HL-60/S4 treated with retinoic acid at 250 ng/mL for 4 days and 3 days (cell line): ENCODE results near the gene CSHL1.

ENCODE experiments used
- in situ Hi-C: fragments of 300-500 bp; cut with MboI; formaldehyde crosslinking; loops from 2 replicates; pipeline ENCODE4 v1.7.0; 2022; ENCODE audit warnings: low sequenced_read_pairs

CSHL1 gene

GRCh38 chr17:63911041-63911635 lies at the start of gene CSHL1:
TSS of gene CSHL1 (minus strand) at chr17:63911258. CDS start at chr17:63911196, 62 bp downstream.
- in situ Hi-C loops, result loop anchor here (25.0 kb wide), 1 partner anchor 376 kb away; no protein-coding TSS in a partner anchor

DNA sequence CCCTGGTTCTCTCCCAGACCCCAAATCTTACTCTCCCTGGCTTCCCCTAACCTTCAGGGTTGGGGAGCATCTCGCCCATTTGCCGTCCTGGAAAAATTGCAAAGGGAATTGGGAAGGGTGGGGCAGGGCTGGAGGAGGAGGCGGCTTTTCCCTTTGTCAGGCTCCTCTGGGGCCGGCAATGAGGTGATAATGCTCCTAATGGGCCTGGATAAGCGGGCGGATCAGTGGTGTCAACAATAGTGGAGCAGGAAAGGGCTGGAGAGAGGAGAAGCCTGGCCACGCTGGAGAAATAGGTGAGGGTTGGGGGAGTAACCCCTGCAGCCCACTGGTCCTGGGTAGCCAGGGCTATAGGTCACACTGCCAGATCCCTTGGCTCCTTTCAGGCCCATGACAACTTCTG lies 49.4 kb upstream of the CSHL1 start:
- in situ Hi-C loops, result no loop called here

DNA sequence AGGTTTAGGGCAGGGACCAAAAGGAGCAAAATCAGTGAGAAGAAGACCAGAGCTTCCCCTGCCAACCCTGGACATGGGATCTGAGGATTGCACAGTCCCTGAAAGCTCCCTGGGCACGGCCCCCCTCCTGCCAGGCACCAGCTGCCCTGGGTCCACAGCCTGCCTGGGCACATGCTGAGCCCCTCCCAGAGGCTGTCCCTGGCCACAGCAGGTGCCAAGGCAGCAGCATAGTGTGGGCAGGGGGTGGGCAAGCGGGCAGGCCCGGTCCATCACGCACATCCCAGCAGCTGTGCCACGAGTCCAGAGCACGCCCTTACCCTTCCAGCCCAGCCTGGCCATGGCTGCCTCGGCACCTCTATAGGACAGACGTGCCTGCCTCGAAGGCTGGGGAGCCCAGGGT lies 48.9 kb upstream of the CSHL1 start:
- in situ Hi-C loops, result no loop called here

GRCh38 chr17:63956296-63956920 lies 45.4 kb upstream of the CSHL1 start:
- in situ Hi-C loops, result no loop called here

- in situ Hi-C loops, result no loop called here
Observed at GRCh38 chr17:63955791-63956190, 44.7 kb upstream of the CSHL1 start.

DNA sequence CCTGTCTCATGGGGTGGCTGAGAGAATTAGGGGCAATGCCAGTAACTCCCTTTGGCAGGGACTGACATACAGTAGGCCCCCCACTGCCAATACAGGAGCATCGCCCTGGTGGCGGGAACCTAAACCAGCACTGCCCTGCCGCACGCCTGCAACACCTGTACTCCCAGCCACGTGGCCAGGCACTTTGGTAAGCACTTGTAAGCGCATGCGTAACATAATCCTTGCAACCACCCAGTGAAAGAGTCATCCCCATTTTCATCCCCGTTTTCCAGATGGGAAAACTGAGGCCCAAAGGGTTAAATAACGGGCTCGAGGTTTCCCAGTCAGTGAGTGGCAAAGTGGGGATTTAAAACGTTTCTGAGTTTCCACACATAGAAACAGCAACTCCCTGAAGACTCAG lies 44.2 kb upstream of the CSHL1 start:
- in situ Hi-C loops, result no loop called here

- in situ Hi-C loops, result no loop called here
Observed at GRCh38 chr17:63954402-63955063, 43.5 kb upstream of the CSHL1 start.

GRCh38 chr17:63950940-63951907 lies 40.2 kb upstream of the CSHL1 start:
- in situ Hi-C loops, result no loop called here

- in situ Hi-C loops, result no loop called here
Observed at GRCh38 chr17:63949576-63950250, 38.7 kb upstream of the CSHL1 start.

GRCh38 chr17:63948521-63948920 lies 37.5 kb upstream of the CSHL1 start:
- in situ Hi-C loops, result no loop called here

DNA sequence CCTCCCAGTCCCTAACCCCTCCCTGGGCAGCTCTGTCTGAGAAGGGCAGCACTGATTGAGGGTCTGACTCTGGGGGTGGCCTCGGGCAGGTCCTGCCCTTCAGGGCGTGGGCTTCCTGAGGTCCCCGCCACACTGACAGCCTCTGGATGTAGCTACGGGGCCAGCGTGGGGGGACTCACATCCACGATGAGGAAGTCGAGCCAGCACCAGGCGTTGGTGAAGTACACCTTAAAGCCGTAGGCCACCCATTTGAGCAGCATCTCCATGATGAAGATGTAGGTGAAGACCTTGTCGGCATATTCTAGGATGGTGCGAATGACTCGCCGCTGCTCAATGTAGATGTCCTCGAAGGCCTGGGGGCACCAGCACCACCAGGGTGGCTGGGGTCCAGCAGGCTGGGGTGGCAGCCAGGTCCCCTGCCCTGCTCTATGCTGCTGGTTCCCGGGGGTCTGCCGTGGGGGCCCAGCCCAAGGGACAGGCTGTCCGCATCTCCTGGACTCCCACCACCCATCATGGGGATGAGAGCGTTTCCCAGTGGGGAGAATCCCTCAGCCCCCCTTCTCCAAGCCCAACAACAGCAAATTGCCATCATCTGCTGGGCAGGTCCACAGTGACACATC lies 36.8 kb upstream of the CSHL1 start:
- in situ Hi-C loops, result no loop called here

DNA sequence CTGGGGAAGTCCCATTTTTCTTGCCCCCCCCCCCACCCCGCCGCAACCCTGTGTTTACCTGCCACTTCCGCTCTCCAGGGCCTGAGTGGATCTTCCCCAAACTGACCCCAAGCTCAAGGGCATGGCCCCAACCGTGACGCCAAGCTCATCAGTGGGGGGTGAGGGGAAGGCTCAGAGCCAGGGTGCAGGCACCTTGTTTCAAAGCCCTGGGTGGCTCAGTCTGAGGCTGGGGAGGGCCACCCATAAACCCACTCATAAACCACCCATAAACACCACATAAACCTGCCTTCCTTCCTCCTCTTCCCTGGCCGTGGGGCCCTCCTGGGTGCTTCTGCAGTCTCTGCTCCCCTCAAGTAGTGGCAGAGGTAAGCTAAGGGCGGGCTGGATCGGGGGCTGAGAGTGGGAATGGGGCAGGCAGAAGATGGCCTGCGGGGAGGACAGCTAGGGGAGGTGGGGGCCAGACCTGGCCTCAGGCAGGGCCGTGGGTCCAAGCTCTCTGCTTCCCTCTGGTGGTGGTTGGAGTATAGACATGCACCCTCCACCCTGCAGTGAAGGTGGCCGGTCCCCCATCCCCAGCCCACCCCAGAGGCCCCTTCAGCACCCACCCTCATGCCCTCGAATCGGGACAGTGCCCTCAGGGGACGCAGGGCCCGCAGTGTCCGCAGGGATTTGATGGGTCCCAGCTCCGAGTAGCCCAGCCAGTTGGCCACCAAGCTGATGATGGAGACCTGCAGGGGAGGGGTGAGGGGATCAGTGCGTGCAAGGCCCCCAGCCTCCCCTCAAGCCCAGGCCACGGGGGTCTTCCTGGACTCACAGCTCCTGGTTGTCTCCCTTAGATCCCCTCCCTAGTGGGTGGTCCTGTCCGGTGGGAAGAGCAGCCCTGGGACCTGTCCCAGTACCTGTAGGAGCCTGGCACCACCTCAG lies 35.6 kb upstream of the CSHL1 start:
- in situ Hi-C loops, result no loop called here

GRCh38 chr17:63945784-63946439 lies 34.9 kb upstream of the CSHL1 start:
- in situ Hi-C loops, result no loop called here

- in situ Hi-C loops, result no loop called here
Observed at GRCh38 chr17:63944736-63945499, 33.9 kb upstream of the CSHL1 start.

DNA sequence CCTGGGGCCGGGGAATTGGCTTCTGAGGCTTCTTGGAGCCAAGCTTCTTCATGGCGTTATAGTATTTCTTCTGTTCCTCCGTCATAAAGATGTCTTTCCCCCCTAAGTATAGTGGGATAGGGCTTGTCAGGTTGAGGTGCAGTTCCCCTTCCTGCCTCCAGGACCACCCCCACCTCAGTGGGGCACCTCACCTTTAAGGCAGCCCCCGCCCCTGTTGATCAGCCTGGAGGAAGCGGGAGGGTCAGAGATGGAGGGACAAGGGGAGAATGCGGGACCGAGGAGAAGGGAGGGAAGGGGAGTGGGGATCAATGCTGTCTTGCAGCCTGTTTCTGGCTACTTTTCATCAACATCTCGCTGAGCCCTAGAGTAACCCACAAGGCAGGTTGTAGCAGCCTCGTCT lies 32.7 kb upstream of the CSHL1 start:
- in situ Hi-C loops, result no loop called here

DNA sequence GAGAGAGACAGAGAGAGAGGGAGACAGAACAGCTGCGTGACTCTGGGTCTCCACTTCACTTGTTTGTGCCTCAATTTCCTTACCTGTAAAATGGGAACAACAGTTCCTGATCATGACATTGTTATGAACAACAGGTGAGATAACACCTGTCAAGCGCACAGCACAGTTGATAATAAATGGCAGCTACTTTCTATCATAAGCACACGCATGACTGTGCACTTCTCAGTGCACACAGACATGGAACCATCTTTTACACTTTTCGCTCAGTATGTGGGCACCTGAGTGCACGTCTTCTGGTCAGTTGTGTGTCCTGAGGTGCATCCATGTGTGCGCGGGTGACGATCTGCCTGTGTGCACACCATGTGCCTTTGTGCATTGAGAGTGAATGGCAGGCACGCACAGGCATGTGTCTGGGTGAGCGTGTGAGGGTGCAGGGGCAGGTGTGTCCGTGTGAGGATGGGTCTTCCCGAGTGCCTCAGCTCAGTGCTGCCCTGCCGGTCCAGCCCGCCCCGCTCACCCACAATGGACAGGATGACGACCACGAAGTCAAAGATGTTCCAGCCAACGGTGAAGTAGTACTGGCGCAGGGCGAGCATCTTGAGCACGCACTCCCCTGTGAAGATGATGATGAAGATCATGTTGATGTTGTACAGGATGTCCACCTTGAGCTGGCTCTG lies 31.4 kb upstream of the CSHL1 start:
- in situ Hi-C loops, result no loop called here

DNA sequence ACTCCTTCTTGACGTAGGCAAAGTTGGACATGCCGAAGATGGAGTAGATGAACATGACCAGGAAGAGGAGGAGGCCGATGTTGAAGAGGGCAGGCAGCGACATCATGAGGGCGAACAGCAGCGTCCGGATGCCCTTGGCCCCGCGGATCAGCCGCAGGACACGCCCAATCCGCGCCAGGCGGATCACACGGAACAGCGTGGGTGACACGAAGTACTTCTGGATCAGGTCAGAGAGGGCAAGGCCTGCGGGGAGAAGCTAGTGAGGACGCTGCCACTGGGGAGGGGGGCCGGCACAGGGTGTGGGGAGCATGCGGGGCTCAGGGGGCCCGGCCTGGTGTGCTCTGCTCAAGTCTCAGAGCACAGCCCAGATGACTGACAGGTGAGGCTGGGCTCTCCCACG lies 30.7 kb upstream of the CSHL1 start:
- in situ Hi-C loops, result no loop called here
